GM12872 (cell line): ENCODE data around the gene APOL4.

Experiments
- CTCF ChIP-seq: IDR thresholded peaks from 3 replicates; pipeline ENCODE4 v1.5.1; 2011; ENCODE audit warnings: low read depth, mild to moderate bottlenecking, low read length, moderate library complexity; ENCODE audit not compliant: insufficient read depth

The APOL4 gene

GRCh38 chr22:36201630-36202319, at the start of gene APOL4:
Gene APOL4 (minus strand): TSS chr22:36201809. CDS start chr22:36201734, 75 bp downstream.
- no peak for TF ChIP-seq CTCF

- TF ChIP-seq CTCF, result no peak
Measured at GRCh38 chr22:36249160-36249559, 47.6 kb upstream of the APOL4 start.

- no peak for TF ChIP-seq CTCF
Measured at GRCh38 chr22:36247955-36248354, 46.3 kb upstream of the APOL4 start.

GRCh38 chr22:36246718-36247117, 45.1 kb upstream of the APOL4 start:
- no peak for TF ChIP-seq CTCF

- no peak for TF ChIP-seq CTCF
Measured at GRCh38 chr22:36245805-36246356, 44.3 kb upstream of the APOL4 start.

GRCh38 chr22:36244522-36245391, 43.1 kb upstream of the APOL4 start:
- no peak for TF ChIP-seq CTCF

- TF ChIP-seq CTCF, result no peak
Measured at GRCh38 chr22:36243986-36244385, 42.4 kb upstream of the APOL4 start.
